Measurements from ENCODE around the gene RNF214. TPM values are rescaled to one million over a fixed set of nuclear protein-coding genes. Genes with fewer than 3 reads are reported as not detected.

The RNF214 gene
- total and polyA plus RNA-seq, 3 donors from 2014 or later = 37.8 to 48.9 (median 44.9) TPM

GRCh38 chr11:117225553-117226170, 6.8 kb upstream of the RNF214 start:
- H3K4me1 ChIP-seq = peaks cover 17% of the 10 kb centered on the region

GRCh38 chr11:117226388-117227385, 5.8 kb upstream of the RNF214 start:
- DNase-seq = peak; percentile 60
- Histone ChIP-seq H3K27me3 (no peaks in the 10 kb centered on the region), H3K9me3 (no peaks in the 10 kb centered on the region), H3K4me3 (no peak overlapping the region), H3K4me1 (peaks cover 14% of the 10 kb centered on the region), H3K36me3 (ENCODE audit: low read depth, missing control alignments) (no peaks in the 10 kb centered on the region), H3K27ac (no peak overlapping the region)
- WGBS, 2 donors = 73 to 74% methylated on average over 19 of the region's 19 CpGs
- peak; percentile 74 to 82 (median 82) for TF ChIP-seq CTCF (IDR thresholded peaks at IDR 0.05)
- TF ChIP-seq POLR2A (IDR thresholded peaks at IDR 0.05) = no peak
- intact Hi-C loops (cut with DNase I; ENCODE audit: low total_unique reads) = no loop called here

More at GRCh38 chr11:117225553-117226170, 6.8 kb upstream of the RNF214 start:
- TF ChIP-seq POLR2A (IDR thresholded peaks at IDR 0.05) (no peak), CTCF (IDR thresholded peaks at IDR 0.05) (no peak)
- no peak overlapping the region for H3K4me3 ChIP-seq
- H3K9me3 ChIP-seq = no peaks in the 10 kb centered on the region
- H3K36me3 ChIP-seq (ENCODE audit: low read depth, missing control alignments) = no peaks in the 10 kb centered on the region
- 86 to 95% methylated on average over 9 of the region's 9 CpGs for WGBS, 2 donors
- H3K27me3 ChIP-seq = no peaks in the 10 kb centered on the region
- intact Hi-C loops (cut with DNase I; ENCODE audit: low total_unique reads) = no loop called here
- no peak overlapping the region for H3K27ac ChIP-seq
- DNase-seq = peak; percentile 12

GRCh38 chr11:117228091-117228490, 4.4 kb upstream of the RNF214 start:
- peaks cover 7% of the 10 kb centered on the region for H3K4me1 ChIP-seq
- no peak for DNase-seq

GRCh38 chr11:117229411-117229810, 3.1 kb upstream of the RNF214 start:
- no peak overlapping the region for H3K27ac ChIP-seq
- H3K4me3 ChIP-seq = no peak overlapping the region
- H3K4me1 ChIP-seq = peaks cover 18% of the 10 kb centered on the region
- no peaks in the 10 kb centered on the region for H3K27me3 ChIP-seq
- intact Hi-C loops (cut with DNase I; ENCODE audit: low total_unique reads) = no loop called here
- DNase-seq = no peak
- 92 to 94% methylated on average over 2 to 12 of the region's 12 CpGs for WGBS, 2 donors
- H3K9me3 ChIP-seq = no peaks in the 10 kb centered on the region
- TF ChIP-seq POLR2A (IDR thresholded peaks at IDR 0.05) = no peak
- TF ChIP-seq CTCF (IDR thresholded peaks at IDR 0.05) = no peak
- H3K36me3 ChIP-seq (ENCODE audit: low read depth, missing control alignments) = no peaks in the 10 kb centered on the region

More at GRCh38 chr11:117228091-117228490, 4.4 kb upstream of the RNF214 start:
- no peak overlapping the region for H3K27ac ChIP-seq
- H3K27me3 ChIP-seq = no peaks in the 10 kb centered on the region
- TF ChIP-seq POLR2A (IDR thresholded peaks at IDR 0.05) (no peak), CTCF (IDR thresholded peaks at IDR 0.05) (no peak)
- H3K9me3 ChIP-seq = no peaks in the 10 kb centered on the region
- intact Hi-C loops (cut with DNase I; ENCODE audit: low total_unique reads) = no loop called here
- no peak overlapping the region for H3K4me3 ChIP-seq
- H3K36me3 ChIP-seq (ENCODE audit: low read depth, missing control alignments) = no peaks in the 10 kb centered on the region
- WGBS, 2 donors = 93 to 94% methylated on average over 11 of the region's 11 CpGs
